Heart left ventricle (tissue), 16 donors: Measurements from ENCODE around the gene KCNN2. TPM values are rescaled to one million over a fixed set of nuclear protein-coding genes. Genes with fewer than 3 reads are reported as not detected.
A peak's percentile ranks its signal among the peaks of the same experiment; 100 is the strongest.

ENCODE experiments used
- ATAC-seq, 4 donors: fragments of 200-7000 bp; cut with Tn5 transposase; one replicate each; pipeline ENCODE4 v1.9.1; 2020 to 2022; ENCODE audit warnings: moderate library complexity in 4 of 4, mild to moderate bottlenecking in 3 of 4, moderate number of reproducible peaks in 1 of 4
- DNase-seq, 5 donors: peaks; one replicate each; pipeline ENCODE4 v3.0.0-alpha.2; 2020
- H3K27ac ChIP-seq, 12 donors: fragments of 200-600 bp; sonication (generic) in 4 of 12; one replicate each; pipeline versions ENCODE4 v1.5.0 to v1.8.0; 2016 to 2022; ENCODE audit warnings: mild to moderate bottlenecking in 2 of 12
- H3K27me3 ChIP-seq, 9 donors: fragments of 200-600 bp; sonication (generic) in 2 of 9; one replicate each; pipeline versions ENCODE4 v1.5.1 to v1.8.0; 2016 to 2022; ENCODE audit warnings: mild to moderate bottlenecking in 3 of 9
- H3K36me3 ChIP-seq, 9 donors: fragments of 200-600 bp; sonication (generic) in 2 of 9; one replicate each; pipeline versions ENCODE4 v1.5.0 to v1.8.0; 2018 to 2022; ENCODE audit warnings: mild to moderate bottlenecking in 2 of 9
- H3K4me1 ChIP-seq, 12 donors: fragments of 200-600 bp; sonication (generic) in 4 of 12; one replicate each; pipeline versions ENCODE4 v1.5.0 to v1.8.0; 2016 to 2022; ENCODE audit warnings: mild to moderate bottlenecking in 3 of 12
- H3K4me3 ChIP-seq, 12 donors: fragments of 200-600 bp; sonication (generic) in 4 of 12; one replicate each; pipeline versions ENCODE4 v1.5.0 to v1.8.0; 2017 to 2022; ENCODE audit warnings: mild to moderate bottlenecking in 9 of 12, moderate library complexity in 4 of 12
- H3K9me3 ChIP-seq, 12 donors: fragments of 200-600 bp; sonication (generic) in 4 of 12; one replicate each; pipeline versions ENCODE4 v1.5.0 to v1.8.0; 2016 to 2022; ENCODE audit warnings: mild to moderate bottlenecking in 1 of 12
- CTCF ChIP-seq, 12 donors: fragments of 200-600 bp; sonication (generic) in 4 of 12; IDR thresholded peaks; one replicate each; pipeline versions ENCODE4 v1.5.0 to v1.8.0; 2018 to 2022; ENCODE audit warnings: antibody characterized with exemption in 12 of 12, mild to moderate bottlenecking in 5 of 12
- POLR2A ChIP-seq, 2 donors: fragments of 450-650 bp; IDR thresholded peaks; one replicate each; pipeline ENCODE4 v1.6.1; 2017; ENCODE audit warnings: antibody characterized with exemption in 2 of 2, mild to moderate bottlenecking in 2 of 2, moderate library complexity in 2 of 2
- WGBS, 4 donors: extraction: QIAGEN DNeasy Blood & Tissue Kit in 2 of 4; methylation state at CpG; one replicate each; pipeline versions ENCODE4 v1.1.5 to v1.1.7; 2013 to 2018; 5-methylcytosine and 5-hydroxymethylcytosine counted together
- intact Hi-C, 10 donors: fragments of 100-400 bp; cut with DNase I; formaldehyde crosslinking; loops; one replicate each; pipeline versions ENCODE4 v1.11.1 to v1.14.2; 2022
- polyA plus RNA-seq, 2 donors: library from polyadenylated mRNA; stranded (reverse); fragments of 200-250 nt; gene quantifications; one replicate each; pipeline ENCODE4 v1.2.3, GENCODE V29; 2013
- total RNA-seq, 9 donors: library from RNA; depleted of rRNA in 2 of 9; stranded (reverse); fragments of >200 nt in 2 of 9; fragmentation: NEBNext Ultra II Directional in 3 of 9; extraction: Animal tissue kit (Norgen Biotek cat#: 25700) in 3 of 9; gene quantifications; one replicate each; pipeline versions ENCODE4 v1.1.0 to v1.2.4, GENCODE V29; 2016 to 2023
- donor health status: ischemic (EF 13 %, LVEDD 7.1; RV severe dilation, severe dysfunction).
- donor health status: healthy with polysubstance abuse.
- donor health status: DM: no; HTN: yes; CAD: no.
- donor health status: DM: no; HTN: no; CAD: no.
- donor health status: ischemic (EF 25% LVEDD 6.9; RV normal size, moderate dysfunction).
- donor health status: ischemic (EF 25% LVEDD 5.7; RV mildly dilated, moderate dysfunction).
- donor health status: healthy.
- donor health status: DM: yes; HTN: yes; CAD: no.
- donor health status: ischemic (EF 35%, LVEDD 5.7; RV mildly dilated, moderate dysfunction).
- donor health status: nonischemic (EF 11% LVEDD 7.7; RV severe dilation, severe dysfunction).
- donor health status: DM: yes; HTN: yes; CAD: no.
- donor health status: PGD.
- donor health status: ischemic (EF 29% LVEDD 5.4; RV normal size, mild dysfunction).
- donor health status: nonischemic (EF 23%, LVEDD 6.1; RV moderate dilation, normal function).

KCNN2 gene
- total and polyA plus RNA-seq, 11 donors = 1.2 to 11.6 (median 6.7) TPM

GRCh38 chr5:114390431-114390830 lies 28.6 kb downstream of the KCNN2 start:
- Histone ChIP-seq H3K27me3 (no peaks in the 10 kb centered on the region), H3K4me1 (peaks cover 0 to 5% (median 0%) of the 10 kb centered on the region in 12 donors), H3K4me3 (no peak overlapping the region), H3K36me3 (no peaks in the 10 kb centered on the region), H3K27ac (no peak overlapping the region), H3K9me3 (no peaks in the 10 kb centered on the region)
- ATAC-seq (no peak), DNase-seq (no peak)
- WGBS, 4 donors = 93 to 96% (median 95%) methylated on average over 1 of the region's 1 CpG
- TF ChIP-seq POLR2A (IDR thresholded peaks at IDR 0.05) = no peak
- TF ChIP-seq CTCF (IDR thresholded peaks at IDR 0.05) = no peak
- intact Hi-C loops = no loop called here

GRCh38 chr5:114391321-114391720 lies 29.5 kb downstream of the KCNN2 start:
- intact Hi-C loops = no loop called here
- peaks cover 0 to 5% (median 0%) of the 10 kb centered on the region in 12 donors for H3K4me1 ChIP-seq
- peak in 1 of 4 donors; percentile 41 for ATAC-seq
- no peak overlapping the region for H3K27ac ChIP-seq
- H3K36me3 ChIP-seq = no peaks in the 10 kb centered on the region
- H3K4me3 ChIP-seq = no peak overlapping the region
- H3K9me3 ChIP-seq = no peaks in the 10 kb centered on the region
- TF ChIP-seq CTCF (IDR thresholded peaks at IDR 0.05) = no peak
- no peak for TF ChIP-seq POLR2A (IDR thresholded peaks at IDR 0.05)
- WGBS, 4 donors = 50 to 66% (median 56%) methylated on average over 1 of the region's 1 CpG
- no peaks in the 10 kb centered on the region for H3K27me3 ChIP-seq
- no peak for DNase-seq

GRCh38 chr5:114393159-114393558 lies 31.3 kb downstream of the KCNN2 start:
- intact Hi-C loops = no loop called here
- no peak for DNase-seq
- 72 to 78% (median 75%) methylated on average over 1 of the region's 1 CpG for whole genome bisulfite sequencing, 4 donors
- no peak for ATAC-seq
- Histone ChIP-seq H3K27me3 (no peaks in the 10 kb centered on the region), H3K36me3 (no peaks in the 10 kb centered on the region), H3K4me1 (peaks cover 0 to 5% (median 0%) of the 10 kb centered on the region in 12 donors), H3K27ac (no peak overlapping the region), H3K9me3 (peaks cover 0 to 3% (median 0%) of the 10 kb centered on the region in 12 donors), H3K4me3 (no peak overlapping the region)
- TF ChIP-seq CTCF (IDR thresholded peaks at IDR 0.05) = no peak
- no peak for TF ChIP-seq POLR2A (IDR thresholded peaks at IDR 0.05)

- intact Hi-C loops = no loop called here
- H3K27ac ChIP-seq = no peak overlapping the region
- no peaks in the 10 kb centered on the region for H3K36me3 ChIP-seq
- peaks cover 0 to 9% (median 0%) of the 10 kb centered on the region in 12 donors for H3K9me3 ChIP-seq
- no peak overlapping the region for H3K4me3 ChIP-seq
- H3K4me1 ChIP-seq = no peaks in the 10 kb centered on the region
- WGBS, 4 donors = 68 to 80% (median 70%) methylated on average over 1 of the region's 1 CpG
- TF ChIP-seq CTCF (IDR thresholded peaks at IDR 0.05) (no peak), POLR2A (IDR thresholded peaks at IDR 0.05) (no peak)
- no peak for DNase-seq
- H3K27me3 ChIP-seq = no peaks in the 10 kb centered on the region
- ATAC-seq = no peak
Measured at GRCh38 chr5:114402206-114402605, 40.3 kb downstream of the KCNN2 start.
